ENCODE measurements around the gene MANF.

Gene MANF

DNA sequence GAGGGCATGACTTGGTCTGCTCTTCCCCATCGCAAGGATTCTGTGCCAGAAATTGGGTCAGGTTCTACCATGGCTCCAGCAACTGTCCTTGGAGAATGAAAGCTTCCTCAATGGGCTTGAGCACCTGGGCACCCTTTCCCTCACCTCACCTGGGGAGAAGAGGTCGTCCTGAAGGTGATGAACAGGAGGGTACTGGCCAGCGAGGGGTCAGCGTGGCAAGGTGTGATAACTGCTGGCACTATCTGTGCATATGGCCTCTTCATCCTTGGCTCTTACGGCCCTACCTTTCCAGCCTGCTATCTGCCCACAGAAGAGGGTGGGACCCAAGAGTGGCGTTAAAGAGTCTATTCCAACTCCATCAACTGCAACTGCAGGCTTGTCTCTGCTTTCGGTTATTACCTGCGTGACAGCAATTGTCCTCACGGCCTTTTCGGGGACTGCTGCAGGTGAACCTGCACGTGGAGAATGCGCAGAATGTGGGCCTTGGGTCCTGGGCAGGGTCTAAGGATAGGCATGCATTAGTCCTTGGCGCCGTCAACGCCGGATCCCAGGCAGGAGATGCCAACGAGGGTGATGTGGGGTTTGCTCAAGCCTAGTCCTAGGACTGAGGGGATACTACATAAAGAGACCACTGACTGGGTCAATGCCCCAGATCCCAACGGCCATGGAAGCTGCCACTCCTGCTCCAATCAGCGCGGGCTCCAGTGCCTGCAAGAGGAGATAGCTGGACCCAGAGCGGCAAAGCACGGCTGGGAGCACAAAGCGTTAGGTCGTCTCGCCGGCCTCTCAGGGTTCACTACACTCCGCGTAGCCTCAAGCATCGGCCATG is 5.4 kb downstream of the MANF start:
- no peak for DNase-seq (ENCODE audit: low read depth in 2 of 2)

DNA sequence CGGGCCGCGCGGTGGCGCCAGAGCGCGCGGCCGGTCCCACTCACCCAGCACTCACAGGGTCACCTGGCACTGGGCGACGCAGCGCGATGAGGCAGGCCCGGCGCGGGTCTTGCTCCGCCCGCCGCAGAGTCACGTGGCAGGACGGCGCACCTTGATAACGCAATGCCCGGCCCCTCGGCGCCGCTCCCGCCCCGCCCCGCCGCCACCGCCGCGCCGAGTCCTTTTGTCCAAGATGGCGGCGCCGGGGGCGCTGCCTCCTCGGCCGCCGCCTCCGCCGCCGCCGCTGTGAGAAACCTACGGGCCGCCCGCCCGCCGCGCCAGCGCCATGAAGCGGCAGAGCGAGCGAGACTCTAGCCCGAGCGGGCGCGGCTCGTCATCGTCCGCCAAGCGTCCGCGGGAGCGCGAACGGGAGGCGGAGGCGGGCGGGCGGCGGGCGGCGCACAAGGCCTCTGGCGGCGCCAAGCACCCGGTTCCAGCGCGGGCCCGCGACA is 6.0 kb downstream of the MANF start, which contains the start of gene RBM15B:
Gene RBM15B (plus strand): TSS at position 211 of the 491 bp plus-strand sequence. CDS start 115 bp downstream, at position 326.
- peak; percentile 94 for DNase-seq (ENCODE audit: low read depth in 2 of 2)

DNA sequence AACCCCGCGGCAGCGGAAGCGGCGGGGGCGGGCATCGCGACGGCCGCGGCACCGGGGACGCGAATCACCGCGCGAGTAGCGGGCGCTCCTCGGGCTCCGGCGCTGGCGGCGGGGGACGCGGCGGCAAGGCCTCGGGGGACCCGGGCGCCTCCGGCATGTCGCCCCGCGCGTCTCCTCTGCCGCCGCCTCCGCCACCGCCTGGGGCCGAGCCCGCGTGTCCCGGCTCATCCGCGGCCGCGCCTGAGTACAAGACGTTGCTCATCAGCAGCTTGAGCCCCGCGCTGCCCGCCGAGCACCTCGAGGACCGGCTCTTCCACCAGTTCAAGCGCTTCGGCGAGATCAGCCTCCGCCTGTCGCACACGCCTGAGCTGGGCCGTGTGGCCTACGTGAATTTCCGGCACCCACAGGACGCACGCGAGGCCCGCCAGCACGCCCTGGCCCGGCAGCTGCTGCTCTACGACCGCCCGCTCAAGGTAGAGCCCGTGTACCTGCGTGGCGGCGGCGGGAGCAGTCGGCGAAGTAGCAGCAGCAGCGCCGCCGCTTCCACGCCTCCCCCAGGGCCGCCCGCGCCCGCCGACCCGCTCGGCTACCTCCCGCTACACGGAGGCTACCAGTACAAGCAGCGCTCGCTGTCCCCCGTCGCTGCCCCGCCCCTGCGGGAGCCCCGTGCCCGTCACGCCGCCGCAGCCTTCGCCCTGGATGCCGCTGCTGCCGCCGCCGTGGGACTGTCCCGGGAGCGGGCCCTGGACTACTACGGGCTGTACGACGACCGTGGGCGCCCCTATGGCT is 6.7 kb downstream of the MANF start:
- DNase-seq (ENCODE audit: low read depth in 2 of 2), result peak in 1 of 2 donors; percentile 37

DNA sequence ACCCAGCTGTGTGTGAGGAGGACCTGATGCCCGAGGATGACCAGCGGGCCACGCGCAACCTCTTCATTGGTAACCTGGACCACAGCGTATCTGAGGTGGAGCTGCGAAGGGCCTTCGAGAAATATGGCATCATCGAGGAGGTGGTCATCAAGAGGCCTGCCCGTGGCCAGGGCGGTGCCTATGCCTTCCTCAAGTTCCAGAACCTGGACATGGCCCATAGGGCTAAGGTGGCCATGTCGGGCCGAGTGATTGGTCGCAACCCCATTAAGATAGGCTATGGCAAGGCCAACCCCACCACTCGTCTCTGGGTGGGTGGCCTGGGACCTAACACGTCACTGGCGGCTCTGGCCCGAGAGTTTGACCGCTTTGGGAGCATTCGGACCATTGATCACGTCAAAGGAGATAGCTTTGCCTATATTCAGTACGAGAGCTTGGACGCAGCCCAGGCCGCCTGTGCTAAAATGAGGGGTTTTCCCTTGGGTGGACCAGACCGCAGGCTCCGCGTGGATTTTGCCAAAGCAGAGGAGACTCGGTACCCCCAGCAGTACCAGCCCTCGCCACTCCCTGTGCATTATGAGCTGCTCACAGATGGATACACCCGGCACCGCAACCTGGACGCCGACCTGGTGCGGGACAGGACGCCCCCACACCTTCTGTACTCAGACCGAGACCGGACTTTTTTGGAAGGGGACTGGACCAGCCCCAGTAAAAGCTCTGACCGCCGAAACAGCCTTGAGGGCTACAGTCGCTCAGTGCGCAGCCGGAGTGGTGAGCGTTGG is 7.5 kb downstream of the MANF start:
- no peak for DNase-seq (ENCODE audit: low read depth in 2 of 2)

DNA sequence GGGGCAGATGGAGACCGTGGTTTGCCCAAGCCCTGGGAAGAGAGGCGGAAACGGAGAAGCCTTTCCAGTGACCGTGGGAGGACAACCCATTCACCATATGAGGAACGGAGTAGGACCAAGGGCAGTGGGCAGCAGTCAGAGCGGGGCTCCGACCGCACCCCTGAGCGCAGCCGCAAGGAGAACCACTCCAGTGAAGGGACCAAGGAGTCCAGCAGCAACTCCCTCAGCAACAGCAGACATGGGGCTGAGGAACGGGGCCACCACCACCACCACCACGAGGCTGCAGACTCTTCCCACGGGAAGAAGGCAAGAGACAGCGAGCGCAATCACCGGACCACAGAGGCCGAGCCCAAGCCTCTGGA is 8.0 kb downstream of the MANF start:
- DNase-seq (ENCODE audit: low read depth in 2 of 2), result no peak

DNA sequence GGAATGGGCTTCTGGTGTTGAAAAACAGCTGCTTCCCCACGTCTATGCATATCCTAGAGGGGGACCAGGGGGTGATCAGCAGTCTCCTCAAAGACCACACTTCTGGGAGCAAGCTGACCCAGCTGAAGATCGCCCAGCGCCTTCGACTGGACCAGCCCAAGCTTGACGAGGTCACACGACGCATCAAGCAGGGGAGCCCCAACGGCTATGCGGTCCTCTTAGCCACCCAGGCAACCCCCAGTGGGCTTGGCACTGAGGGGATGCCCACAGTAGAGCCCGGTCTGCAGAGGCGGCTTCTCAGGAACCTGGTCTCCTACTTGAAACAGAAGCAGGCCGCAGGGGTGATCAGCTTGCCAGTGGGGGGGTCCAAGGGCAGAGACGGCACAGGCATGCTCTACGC is 8.5 kb downstream of the MANF start:
- no peak for DNase-seq (ENCODE audit: low read depth in 2 of 2)

DNA sequence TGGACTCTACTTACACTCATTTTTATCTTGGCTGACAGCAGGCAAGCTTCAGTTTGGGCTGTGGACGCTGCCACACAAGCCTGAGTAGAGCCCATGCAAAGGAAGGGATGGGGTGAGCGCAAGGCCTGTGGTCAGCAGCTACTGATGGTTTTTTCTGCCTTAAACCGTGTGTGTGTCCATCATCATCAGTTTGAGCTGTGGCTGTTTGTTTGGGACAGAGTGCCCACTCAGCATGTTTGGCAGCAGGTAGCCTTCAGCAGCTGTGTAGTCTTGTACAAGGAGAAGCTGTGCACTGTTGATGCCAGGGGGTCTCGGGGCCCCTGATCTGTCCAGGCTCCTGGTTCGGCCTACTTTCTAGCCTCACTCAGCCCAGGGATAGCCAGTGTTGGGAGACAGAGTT is 9.4 kb downstream of the MANF start:
- no peak for DNase-seq (ENCODE audit: low read depth in 2 of 2)

DNA sequence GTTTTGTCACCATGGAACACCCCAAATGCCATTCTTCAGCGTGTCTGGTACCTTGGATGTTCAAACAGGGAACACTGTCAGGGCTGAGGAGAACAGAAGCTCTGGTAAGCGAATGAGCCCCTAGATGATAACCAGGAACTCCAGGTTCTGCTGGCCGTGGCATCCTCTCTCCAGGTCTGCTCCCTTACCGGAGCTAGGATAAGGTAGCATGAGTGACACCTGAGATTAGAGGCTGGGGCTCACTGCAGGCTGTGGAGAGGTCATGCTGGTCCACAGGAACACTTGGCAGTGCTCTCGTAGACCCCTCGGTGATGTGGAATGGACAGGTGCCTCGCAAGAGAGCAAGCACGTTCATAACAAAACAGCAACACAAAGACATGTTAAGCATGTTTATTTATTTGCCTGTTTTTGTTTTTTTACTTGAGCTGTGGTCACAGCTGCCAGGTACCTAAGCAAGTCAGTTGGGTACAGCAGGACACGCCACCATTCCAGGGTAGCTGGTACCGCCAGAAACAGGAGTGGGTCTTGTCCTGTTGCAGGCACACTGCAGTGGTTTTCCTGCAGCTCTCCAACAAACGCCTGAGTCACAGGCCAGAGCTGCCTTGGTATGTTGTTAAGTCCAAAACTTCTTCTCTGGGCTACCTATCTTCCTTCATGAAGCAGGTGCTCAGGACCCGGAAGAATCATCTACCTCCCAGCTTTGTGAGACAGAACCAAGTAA is 10.6 kb downstream of the MANF start:
- DNase-seq (ENCODE audit: low read depth in 2 of 2), result no peak

DNA sequence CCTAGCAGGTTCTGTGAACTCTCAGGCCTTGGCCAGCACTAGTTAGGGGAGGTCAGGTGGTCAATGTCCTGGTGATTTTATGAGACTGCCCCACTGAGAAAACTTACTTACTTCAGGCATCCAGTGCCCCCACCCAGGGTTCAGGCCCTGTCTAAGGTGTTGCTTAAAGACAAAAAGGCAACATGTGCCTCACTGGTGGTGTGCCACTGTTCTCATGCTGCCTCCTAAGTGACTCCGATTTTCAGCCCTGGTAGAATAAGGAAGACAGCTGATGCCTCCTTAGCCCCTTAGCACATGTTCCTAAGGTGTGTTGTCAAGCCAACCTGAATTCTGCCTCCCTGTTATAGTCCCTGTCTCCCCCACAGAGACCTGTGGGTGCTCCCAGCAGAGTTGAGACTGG is 11.3 kb downstream of the MANF start:
- DNase-seq (ENCODE audit: low read depth in 2 of 2), result no peak

DNA sequence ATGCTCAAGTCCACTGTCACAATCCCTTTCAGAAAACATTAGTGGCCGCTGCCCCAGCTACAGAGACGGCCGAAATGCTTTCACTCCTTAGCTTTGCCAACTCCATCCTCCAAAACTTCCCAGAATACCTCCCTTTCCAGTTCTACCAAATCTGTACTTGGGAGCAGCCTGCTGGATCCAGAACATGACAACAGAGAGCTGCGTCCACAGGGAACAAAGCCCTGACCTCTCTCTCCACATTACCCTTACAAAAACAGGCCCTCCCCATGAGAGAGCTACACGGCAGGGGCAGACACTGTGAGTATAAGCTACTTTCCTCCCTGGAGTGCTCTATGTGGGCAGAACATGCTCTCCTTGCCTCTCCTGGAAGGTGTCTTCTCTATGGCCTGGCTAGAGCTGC is 12.3 kb downstream of the MANF start:
- DNase-seq (ENCODE audit: low read depth in 2 of 2), result no peak

DNA sequence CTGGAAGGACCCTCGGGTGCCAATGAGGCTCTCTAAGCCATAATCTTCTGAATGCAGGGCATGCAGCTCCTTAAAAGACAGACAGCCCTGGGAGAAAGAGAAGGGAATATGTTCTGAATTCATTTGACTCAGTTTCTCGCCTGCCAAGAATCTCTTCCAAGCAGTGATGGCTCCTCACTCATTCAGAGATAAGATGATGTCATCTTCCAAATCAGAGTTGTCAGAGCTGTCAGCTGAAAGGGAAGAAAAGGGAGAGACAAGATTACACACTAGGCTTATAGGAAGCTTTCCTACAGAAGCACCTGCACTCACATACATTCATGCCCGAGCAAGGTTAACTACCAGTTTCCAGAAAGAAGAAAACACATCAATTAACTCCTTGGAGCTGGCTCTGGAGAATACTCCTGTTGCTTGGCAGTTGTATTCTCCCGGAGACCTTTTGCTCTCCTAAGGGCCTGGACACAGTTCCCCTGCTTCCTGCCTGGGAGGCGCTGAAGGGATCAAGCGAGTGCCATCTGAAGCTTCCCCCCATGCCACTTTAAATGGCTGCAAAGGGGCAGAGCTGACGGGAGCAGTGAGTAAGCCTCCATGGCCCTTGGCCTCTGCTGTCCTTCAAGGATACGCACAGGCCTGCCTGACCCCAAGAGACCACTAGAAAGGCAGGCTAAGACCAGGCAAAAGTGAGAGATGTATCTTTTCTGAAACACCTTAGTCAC is 13.7 kb downstream of the MANF start:
- DNase-seq (ENCODE audit: low read depth in 2 of 2), result no peak

DNA sequence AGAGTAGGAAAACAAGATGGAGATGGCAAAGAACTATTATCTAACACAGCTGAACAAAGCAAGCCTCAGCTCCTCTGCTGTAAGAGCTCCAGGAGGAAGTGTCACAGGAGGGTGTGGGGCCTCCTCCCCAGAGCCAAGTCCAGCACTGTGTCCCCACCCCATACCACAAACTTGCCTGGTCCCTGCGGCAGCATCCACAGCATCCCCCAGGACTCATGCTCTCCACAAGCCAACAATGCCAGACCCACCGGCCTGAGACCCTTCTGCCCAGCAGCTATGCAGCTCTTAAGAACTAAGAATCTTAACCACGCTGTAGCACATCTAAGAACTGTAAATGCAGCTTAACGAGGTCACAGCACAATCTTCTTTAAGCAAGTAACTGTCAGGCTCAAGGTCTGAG is 15.1 kb downstream of the MANF start:
- no peak for DNase-seq (ENCODE audit: low read depth in 2 of 2)

DNA sequence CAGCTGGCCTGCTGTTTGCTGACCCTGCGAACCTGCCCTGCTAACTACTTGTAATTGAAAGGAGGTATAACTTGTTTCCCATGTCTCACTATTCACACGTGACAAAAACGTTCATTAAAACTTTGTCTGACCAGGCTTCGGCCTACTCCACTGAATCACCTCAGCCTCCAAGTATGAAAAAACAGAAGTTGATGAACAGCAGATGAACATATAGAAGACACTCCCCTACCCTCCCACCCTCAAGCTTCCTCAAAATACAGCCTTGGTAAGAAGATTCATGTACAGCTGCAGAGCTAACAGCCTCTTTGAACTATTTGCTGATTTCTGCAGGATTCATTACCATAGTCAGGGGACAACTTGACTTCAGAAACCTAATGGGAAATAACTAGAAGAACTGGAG is 16.6 kb downstream of the MANF start:
- DNase-seq (ENCODE audit: low read depth in 2 of 2), result no peak

DNA sequence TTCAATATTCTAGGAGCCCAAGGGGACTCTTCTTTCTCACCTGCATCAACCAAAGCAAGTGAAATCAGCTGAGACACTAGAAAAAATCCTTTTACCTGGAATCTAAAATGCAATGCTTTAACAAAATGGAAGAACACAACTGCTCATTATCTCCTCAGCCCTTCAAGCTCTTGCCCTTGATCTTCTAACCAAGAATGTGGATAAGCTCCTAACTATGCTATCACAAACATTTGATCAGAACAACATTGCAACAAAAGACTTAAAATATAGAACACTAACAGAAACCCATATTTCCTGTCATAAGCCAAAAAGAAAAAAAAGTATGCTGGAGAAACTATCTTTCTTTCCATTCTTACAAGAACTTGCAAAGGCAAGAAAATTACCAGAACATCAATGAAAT is 18.6 kb downstream of the MANF start:
- no peak for DNase-seq (ENCODE audit: low read depth in 2 of 2)

DNA sequence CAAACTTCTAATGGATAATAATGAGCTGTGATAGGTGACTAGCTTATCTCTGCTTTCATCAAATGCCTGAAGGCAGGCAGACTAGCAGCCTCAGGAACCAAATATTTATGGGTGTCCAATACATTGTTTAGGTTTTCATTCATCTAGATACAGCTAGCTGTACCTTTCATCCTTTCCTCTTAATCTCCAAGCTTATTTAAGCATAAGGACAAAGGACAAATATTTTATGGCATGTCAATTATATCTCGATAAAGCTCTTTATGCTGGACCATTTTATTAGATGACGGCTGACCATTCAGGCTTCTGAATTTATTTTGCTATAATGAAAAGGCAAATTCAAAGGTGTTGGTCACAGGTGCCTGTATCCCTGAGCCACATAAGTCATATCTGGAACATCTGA is 22.9 kb downstream of the MANF start:
- no peak for DNase-seq (ENCODE audit: low read depth in 2 of 2)

DNA sequence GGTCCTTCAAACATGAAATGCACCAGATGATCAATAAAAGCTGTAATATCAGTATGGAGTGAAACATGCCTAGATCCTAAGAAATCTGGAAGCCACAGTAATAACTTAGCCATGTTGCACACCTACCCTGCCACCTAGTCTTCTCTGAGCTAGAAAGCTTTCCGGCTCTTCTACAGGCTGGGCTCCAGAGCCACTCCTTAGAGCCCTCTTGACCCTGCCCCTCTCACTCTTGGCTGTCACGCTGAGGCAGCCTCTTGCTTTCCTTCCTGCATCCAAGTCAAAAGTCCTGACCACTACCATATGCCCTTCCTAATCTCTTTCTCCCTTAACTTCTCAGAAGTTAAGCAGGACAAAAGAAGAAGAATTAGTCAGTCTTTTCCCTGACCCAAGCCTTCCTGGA is 23.7 kb downstream of the MANF start:
- no peak for DNase-seq (ENCODE audit: low read depth in 2 of 2)

DNA sequence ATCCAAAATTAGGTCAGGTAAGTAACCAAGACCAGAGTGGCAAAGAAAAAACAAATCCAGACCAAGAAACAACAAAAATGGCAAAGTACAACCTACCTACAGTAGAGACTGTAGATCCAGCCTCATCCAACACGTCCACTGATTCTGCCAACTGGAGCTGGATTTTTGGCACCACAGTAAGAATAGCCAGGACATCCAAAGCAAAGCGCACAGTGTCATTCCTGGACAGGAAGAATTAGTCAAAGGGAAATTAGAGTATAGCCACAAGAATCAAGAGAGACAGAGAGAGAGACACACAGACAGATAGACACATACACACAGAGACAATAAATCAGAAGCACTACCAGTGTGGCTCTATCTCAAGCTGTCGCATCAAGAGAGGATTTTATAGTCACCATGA is 37.1 kb downstream of the MANF start:
- DNase-seq (ENCODE audit: low read depth in 2 of 2), result no peak

DNA sequence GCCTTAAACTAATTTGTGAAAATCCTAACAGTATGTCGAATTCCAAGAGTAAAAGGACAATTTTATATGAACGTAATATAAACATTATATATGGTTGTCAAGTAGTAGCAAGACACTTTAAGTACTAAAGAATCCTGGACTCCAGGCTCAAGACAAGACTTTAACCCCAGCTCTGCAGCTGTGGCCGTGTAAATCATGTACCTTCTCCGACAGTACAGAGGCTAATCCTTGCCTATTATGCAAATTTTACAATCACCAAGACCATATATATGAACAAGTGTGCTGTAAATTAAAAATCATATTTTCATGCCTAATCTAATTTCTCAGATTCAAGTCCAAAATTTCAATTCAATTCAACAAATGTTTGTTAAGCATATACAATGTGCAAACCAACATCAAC is 41.8 kb downstream of the MANF start:
- no peak for DNase-seq (ENCODE audit: low read depth in 2 of 2)

DNA sequence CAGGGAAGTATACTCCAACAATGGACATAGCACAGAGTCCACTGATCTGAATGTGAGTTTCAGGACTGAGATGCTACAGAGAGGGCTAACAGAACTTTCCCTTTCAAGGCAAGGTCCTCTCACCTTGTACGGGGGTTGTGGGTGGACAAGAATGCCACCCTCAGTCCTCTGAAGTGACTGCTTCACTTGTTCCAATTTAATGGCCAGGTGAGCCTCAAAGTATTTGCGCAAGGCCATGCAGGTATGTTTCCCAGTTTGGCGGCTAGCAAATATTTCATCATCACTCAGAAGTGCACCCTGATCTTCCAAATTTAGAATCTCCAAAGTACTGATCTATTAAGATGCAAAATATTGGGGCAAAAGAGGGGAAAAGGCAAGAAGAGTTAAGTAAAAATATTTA is 44.0 kb downstream of the MANF start:
- DNase-seq (ENCODE audit: low read depth in 2 of 2), result no peak

DNA sequence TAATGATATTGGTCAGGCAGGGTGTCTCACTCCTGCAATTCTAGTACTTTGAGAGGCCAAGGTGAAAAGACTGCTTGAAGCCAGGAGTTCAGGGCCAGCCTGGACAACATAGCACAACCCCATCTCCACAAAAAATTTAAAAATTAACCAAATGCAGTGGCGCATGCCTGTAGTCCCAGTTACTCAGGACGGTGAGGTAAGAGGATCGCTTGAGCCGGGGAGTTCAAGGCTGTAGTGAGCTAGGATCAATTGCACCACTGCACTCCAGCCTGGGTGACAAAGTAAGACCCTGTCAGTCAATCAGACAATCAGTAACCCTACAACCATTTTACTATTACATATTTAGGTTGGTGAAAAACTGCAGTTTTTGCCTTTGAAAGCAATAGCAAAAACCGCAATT is 49.0 kb downstream of the MANF start:
- no peak for DNase-seq (ENCODE audit: low read depth in 2 of 2)

DNA sequence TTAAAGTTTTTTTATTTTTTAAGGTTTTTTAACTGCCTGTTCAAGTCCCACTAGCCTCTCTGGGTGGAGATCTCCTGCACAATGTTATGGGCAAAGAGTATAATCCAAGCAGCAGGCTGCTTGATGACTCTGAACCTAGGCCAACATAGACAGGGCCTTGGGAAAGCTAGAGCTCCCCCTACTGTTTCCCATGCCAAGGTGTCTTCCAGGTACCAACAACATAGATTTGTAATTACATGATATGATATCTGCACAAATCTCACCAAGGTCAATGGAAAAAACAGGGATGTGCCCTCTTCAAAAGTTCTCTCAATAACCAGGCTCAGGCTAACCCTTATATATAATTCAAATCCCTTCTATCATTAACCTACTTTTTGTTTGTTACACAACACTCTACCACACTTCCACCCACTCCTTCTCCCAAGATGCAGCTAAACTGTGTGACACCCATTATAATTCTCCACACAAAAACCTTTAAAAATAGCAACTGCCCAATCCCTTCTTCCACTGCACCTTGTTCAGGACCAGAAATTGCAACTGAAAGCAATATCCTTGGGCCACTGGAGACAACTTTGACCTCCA is 49.7 kb downstream of the MANF start:
- DNase-seq (ENCODE audit: low read depth in 2 of 2), result peak in 1 of 2 donors; percentile 29

All from stimulated activated CD4-positive, alpha-beta T cell treated with anti-CD3 and anti-CD28 coated beads, Interleukin-1b, Interleukin-23, amount 100 ng/mL, for 4 hours (primary cell).